ENCODE results near the gene RAPH1.

The RAPH1 gene, protein sequence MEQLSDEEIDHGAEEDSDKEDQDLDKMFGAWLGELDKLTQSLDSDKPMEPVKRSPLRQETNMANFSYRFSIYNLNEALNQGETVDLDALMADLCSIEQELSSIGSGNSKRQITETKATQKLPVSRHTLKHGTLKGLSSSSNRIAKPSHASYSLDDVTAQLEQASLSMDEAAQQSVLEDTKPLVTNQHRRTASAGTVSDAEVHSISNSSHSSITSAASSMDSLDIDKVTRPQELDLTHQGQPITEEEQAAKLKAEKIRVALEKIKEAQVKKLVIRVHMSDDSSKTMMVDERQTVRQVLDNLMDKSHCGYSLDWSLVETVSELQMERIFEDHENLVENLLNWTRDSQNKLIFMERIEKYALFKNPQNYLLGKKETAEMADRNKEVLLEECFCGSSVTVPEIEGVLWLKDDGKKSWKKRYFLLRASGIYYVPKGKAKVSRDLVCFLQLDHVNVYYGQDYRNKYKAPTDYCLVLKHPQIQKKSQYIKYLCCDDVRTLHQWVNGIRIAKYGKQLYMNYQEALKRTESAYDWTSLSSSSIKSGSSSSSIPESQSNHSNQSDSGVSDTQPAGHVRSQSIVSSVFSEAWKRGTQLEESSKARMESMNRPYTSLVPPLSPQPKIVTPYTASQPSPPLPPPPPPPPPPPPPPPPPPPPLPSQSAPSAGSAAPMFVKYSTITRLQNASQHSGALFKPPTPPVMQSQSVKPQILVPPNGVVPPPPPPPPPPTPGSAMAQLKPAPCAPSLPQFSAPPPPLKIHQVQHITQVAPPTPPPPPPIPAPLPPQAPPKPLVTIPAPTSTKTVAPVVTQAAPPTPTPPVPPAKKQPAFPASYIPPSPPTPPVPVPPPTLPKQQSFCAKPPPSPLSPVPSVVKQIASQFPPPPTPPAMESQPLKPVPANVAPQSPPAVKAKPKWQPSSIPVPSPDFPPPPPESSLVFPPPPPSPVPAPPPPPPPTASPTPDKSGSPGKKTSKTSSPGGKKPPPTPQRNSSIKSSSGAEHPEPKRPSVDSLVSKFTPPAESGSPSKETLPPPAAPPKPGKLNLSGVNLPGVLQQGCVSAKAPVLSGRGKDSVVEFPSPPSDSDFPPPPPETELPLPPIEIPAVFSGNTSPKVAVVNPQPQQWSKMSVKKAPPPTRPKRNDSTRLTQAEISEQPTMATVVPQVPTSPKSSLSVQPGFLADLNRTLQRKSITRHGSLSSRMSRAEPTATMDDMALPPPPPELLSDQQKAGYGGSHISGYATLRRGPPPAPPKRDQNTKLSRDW
- total RNA-seq: 1.8 to 2.4 (median 2.2) reads per million in 4 donors

DNA sequence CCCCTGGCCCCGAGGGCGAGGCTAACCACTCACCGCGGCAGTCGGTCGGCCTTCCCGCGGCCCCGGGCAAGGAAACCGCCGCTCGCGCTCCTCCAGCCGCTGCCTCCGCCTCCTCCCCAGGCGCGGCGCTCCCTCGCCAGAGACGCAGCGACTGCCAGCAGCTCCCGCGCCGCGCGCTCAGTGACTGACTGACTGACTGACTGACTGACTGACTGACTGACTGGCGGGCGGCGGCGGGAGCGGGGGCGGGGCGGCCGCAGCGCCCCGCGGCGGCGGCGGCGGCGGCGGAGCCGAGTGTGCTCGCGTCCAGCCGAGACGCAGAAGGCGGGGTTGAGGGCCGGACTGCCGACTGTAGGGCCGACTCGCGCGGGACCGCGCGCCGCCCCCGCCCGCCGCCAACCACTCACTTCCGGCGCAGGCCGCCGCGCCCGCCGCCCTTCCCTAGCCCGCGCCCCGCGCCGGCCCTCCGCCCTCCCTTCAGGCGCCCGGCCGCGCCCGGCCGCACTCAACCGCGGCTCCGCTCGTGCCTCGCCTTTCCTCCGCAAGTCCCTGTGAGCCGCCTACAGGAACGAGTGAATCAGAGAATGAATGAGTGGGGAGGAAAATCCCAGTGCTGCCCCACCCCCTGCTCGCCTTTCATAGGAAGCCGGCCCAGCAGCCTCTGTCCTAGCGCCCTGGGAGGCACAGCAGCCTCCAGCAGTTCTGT, at the start of gene RAPH1:
TSS of gene RAPH1 (minus strand) at position 224 of the 706 bp plus-strand sequence. CDS start 39,948 bp downstream, outside the sequence.
- peak; percentile 19 to 57 (median 38) for DNase-seq

DNA sequence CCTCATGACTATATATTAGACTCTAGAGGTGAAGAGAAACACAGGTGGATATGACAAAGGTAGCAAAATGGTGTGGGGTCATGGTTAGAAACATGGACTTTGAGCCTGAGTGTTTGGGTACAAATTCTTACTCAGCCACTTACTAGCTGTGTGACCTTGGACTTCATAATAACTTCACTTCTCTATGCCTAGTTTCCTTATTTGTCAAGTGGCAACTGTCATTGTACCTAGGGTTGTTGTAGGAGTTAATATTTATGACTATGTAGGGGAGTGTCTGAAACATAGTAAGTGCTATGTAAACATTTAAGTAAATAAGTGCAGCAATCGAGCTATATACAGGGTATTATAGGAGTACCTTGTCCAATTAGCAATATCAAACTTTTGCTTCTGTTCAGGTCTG, 49.7 kb upstream of the RAPH1 start:
- no peak for DNase-seq

DNA sequence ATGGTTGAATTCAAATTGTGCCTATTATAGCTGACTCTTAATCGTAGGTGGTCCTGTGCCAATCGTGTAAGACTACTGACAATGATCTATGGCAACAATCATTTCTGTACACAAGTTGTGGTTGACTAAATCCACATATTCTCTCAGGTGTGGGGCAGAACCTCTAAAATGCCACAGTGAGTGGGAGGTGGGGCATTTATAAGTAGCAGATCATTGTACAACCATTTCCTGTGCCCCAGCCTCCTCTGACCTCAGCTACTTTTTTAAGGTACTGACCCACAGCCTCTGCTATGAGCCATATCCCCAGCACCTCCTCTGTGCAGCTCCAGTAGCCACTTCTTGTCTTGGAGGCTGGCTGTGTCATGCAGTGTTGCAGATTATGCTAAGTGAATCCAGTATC, 48.6 kb upstream of the RAPH1 start:
- peak in 1 of 5 donors; percentile 71 for DNase-seq

DNA sequence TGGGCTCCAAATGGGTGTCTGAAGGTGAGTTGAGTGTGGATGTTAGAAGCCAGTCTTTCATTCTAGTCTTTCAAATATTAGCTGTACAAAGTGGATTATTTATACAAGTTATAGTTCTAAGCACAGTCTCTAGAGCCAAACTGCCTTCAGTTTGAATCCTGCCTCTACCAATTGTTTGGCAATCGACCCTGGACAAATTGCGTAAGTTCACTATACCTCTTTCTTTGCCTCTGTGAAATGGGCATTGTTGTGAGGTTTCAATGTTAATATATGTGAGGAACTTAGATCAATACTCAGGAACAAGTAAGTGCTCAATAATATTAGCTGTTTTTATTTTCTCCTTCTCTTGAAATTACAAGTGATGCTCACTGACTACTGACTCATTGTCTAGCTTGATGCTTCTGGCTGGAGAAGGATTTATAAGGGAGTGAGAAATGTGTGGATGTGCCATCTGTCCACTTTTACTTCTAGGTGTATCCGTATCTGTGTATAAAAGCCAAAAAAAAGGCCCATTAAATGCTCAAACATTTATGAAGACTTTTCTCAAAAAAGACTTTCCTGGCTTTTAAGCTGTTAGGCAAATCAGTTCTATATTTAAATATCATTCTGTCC, 48.1 kb upstream of the RAPH1 start:
- no peak for DNase-seq

DNA sequence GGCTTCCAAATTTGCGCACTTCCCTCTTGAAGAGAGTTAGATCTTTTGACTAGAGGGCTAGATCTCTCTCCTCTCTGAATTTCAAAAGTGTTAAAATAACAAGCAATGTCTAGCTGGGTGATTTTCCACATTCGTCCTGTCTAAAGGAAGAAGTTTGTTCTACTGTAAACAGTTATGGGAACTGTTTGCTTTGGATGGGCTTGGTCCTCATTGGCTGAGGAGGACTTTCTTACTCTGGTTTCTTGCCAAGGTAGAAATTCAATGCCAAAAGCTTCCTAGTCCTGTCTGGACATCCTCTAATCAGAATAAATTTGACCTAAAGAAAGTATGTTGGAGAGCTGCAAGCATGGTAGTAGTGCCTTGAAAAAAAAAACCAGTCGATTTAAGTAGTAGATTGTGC, 47.4 kb upstream of the RAPH1 start:
- DNase-seq: no peak

DNA sequence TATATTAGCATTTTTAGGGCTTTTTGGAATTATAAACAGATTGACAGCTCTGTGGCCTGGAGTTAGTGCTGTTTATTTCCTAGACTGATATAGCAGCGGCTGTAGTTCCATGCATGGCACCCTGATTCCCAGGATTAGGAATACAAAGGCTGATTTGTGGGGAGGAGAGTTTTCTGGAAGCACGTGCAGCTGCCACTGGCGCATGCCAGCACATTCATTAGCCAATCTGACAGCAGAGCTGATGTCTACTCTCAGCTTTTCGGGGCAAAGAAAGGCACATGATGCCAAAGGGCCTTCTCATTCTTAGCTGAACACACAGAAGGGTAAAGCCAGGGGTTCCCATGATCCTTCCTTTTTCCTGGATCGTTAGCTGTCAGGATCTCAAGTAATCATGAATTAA, 45.7 kb upstream of the RAPH1 start:
- no peak for DNase-seq

DNA sequence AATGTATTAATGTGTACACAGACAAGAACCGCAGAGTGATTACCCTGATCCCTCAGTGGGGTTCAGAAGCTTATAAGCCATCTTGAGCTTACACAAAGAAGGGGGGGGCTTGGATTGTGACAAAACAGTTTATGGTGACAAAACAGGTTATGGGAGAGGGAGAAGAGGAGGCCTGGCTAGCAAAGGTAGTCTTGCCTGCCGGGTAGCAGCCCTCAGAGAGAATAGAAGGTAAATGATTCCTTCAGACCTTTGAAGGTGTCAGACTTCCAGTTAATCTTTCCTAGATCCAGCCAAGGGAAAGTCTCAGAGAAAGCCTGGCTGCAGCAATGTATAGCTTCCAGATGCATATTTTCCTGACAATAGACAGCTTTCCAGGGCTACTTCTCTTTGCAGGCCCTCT, 44.6 kb upstream of the RAPH1 start:
- DNase-seq: no peak

DNA sequence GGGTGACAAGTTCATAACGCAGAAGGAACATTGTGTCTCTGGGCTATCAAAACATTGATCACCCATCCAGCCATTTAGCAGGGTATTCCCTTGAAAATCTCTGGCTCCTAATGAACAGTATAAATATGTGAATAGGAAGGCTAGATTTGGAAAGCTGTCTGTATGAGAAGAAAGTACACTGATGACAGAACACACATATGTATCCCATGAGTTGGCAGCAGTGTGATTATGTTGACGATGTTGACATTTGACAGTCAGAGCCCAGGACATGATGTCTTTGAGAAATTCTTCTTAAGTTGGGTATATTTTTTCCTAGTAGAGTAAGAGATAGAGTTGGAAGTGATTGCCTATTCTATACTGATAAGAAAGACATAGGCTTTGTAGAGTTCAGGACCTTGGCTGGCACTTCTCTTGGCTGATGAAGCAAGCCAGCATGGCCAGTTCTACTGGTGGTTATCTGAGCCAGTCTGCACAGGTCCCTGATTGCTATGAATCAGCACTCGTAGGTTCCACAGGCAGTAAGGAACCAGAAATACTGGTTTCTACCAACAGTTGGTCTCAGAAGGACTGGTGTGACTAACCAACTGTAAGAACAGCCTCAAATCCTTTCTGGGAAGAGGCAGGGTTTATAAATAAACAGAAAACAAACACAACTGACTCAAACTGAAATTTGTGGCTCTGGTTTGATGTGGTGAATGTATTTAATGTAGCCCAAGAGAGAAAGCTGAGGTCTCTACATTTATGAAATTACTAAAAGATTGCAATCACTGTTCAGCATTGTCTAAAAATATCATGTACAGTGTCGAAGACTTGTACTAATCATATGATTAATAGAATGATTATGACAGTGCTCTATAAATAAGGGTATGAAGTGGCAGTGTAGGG, 43.9 kb upstream of the RAPH1 start:
- peak in 1 of 5 donors; percentile 97 for DNase-seq

DNA sequence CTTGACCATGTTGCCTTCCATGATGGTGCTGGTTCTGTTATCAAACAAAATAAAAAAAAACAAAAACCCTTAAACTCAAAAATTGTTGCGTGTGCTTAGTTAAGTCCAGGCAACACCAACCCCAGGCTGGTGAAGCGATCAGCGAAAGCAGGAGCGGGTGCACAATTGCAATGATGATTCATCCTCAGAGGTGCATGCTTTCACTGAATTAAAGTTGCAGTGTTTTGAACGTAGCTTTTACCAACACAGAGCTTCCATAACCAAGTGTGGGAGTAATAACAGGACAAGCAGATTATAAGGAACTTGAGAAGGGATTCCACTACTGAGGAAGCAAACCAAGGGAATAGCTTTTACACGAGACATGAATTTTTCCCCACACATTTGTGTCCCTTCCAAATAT, 39.7 kb upstream of the RAPH1 start:
- DNase-seq: no peak

DNA sequence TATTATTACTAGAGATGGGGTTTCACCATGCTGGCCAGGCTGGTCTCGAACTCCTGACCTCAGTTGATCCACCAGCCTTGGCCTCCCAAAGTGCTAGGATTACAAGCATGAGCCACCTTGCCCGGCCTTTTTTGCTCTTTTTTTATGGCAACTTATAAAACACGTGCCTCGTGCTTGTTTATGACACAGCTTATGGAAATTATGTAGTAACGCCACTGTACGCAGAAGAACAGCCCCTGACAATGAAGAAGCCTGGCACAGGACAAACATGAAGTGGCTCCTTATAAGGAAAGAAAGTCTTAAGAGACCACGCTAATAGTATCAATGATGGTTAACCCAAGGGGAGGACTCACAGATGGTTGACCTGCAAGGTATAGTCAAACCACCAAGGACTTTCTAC, 37.2 kb upstream of the RAPH1 start:
- no peak for DNase-seq

DNA sequence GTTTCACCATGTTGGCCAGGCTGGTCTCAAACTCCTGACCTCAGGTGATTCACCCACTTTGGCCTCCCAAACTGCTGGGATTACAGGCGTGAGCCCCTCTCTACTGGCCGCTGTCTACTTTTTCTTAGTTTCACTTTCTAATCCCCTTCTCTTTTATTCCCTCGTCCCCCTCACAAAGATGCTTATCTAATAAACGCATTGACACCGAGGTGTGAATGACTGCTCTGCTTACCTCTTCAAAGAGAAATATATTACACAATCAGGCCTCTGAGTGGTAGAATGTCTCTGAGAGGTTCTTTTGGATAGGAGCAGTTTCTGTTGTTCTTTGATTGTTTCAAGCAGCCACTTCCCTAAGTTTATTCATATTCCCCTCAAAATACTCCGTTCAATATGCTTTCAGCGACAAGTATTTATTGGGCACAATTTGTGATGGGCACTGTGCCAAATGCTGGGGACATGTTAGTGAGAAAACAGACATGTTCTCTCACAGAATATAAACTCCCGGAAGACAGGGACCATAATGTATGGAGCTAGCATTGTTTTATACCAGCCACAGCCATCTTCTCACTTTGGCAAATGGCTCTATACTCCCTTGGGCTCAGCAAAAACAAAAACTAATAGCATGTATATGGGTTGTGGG, 34.7 kb upstream of the RAPH1 start:
- no peak for DNase-seq

DNA sequence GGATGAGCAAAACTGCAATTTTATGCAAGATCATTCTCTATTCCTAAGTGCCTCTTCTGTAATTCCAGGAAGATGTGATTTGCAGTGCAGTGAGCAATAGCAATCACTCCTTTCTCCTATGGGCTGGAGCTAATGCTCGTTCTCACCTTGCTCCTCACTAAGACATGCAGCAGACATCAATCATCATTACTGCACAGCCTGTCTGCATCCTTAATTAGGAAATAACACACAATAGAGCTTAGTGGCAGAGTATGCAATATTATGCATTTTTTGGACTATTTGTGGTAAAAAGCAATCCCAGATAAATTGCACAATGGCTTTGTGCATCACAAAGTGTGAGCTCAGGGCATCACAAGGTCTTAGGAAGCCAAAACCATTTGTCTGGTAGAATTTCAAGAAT, 32.6 kb upstream of the RAPH1 start:
- DNase-seq: no peak

DNA sequence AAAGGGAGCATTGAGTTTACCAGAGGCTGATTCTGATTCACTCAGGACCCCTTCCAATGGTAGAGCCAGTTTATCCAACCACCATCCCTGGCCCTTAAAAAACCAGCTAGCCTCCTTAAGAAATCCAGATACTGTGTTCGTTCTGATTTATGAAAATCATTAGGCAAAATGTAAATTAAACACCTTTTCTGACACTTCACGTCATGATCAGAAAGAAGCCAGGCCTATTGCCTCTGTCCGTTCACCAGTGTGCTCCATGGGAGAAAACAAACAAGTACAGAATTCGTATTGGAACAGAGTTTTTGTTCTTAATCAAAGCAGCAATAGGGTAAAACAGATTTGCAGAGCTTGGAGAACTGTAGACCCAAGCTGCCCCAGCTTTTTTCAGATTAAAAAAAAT, 31.1 kb upstream of the RAPH1 start:
- no peak for DNase-seq

DNA sequence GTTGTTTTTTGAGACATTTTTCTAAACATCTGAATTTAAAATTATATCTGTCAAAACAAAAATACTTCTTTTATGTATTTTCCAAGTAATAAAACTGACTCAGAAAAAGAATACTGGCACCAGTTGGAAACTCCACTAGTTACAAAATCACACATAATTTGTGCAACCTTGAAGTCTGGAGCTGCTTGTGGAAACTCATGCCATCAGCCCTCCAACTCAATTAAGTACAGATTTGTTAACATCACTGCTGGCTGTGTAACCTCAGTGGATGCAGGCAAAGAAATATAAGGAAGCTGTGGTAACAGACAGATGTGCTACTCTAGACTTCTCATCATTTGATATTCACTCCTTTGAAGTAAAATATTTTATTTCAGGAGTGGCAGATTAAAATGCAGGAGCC, 30.0 kb upstream of the RAPH1 start:
- no peak for DNase-seq

DNA sequence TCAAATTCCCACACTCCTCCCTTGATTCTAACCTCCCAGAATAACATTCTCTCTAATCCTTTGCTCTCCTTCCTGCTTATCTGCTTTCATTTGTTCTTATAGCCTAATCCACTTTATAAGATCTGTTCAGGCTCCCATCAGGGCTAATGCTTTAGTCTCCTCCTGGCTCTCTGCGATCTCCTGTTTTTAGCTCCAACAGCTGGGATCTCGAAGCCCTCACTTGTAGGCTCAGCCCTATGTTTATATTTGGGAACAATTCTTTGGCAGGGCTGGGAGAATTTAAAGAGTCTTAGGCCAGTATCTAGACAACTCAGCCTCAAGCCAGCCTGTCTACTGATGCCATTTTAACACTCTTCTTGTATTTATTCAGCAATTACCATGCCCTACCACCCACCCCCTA, 27.2 kb upstream of the RAPH1 start:
- no peak for DNase-seq

DNA sequence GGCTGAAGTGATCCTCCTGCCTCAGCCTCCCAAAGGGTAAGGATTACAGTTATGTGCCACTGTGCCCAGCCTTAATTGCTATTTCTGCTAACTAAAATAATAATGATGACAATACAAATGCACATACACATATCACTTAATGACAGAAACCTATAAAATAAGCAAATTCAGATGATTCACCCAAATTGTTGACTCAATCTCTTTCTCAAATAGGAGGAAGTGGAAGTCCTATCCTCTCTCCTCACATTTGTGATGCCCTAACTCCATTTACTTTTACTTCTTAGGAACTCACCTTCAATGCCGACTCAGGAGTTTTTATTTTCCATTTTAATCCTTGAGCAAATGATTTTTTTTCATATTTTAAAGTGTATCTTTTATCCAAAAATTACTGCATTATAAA, 24.5 kb upstream of the RAPH1 start:
- DNase-seq: no peak

DNA sequence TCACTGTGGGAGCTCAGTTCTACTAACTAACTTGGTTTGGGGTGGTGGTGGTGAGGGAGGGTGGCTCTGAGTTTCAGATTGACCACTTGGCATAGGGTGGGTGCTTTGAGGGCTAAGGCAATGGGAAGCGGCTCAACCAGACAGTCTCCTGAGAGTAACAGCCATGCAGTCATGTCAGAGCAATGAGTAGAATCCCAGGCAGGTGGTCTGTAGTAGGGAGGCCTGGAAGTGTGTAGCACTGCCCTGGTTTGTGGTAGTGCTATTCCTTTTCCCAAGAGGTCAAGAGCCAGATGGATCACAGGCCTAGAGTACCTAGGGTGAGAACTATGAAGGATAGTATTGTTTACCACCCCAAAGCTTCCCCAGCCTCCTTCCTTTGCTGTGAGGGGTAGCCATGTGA, 18.7 kb upstream of the RAPH1 start:
- no peak for DNase-seq

DNA sequence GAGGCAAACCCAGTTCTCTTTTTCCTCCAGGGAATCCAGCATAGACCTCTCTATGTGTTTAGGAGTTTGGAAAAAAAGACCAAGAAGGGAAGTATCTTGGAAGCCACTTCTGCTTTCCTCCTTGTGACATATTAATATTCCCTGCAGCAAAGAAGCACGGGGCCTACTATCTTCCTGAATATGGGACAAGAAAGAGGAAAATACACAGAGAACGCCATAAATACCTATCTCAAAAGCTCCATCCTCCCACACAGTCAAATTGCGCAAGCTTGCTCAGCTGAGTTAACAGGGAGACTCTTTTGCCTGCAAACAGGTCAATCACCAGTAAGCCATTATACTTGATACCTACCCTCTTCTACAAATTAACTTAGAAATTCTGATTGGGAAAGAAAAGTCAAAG, 16.7 kb upstream of the RAPH1 start:
- no peak for DNase-seq

DNA sequence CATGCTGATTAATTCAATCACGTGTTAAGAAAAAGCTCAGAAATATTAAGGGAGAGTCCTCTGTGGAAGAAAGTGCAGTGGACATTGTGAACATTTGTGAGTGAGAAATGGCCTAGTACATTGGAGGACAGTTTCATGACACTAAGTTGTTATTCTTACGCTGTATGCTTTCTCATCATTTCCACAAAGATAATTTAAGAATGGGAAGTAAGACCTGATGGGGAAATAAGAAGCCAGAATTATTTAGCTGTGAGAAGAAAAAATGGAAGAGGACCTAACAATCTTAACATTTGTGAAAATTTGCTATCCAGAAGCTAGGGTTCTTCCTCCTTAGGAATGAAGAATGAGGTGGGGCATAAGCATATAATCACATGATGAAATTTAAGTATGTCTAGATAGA, 15.2 kb upstream of the RAPH1 start:
- no peak for DNase-seq

DNA sequence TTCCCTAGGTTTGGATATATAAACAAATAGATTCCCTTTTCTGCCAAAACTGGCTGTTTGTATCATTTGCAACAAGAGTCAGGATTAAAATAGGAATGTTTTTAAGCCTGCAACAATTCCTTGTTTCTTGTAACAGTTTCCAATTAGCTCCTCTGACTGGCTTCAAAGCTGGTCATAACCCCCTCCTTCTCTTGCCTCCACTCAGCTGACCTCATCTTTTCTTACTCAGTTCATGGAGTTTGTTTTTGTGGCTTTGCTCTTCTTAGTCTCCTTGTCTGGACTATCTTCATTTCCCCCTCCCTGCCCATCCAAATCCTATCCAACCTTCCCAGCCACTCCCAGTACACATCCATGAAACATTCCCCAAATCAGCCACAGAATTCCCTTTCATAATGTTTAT, 14.3 kb upstream of the RAPH1 start:
- no peak for DNase-seq

DNA sequence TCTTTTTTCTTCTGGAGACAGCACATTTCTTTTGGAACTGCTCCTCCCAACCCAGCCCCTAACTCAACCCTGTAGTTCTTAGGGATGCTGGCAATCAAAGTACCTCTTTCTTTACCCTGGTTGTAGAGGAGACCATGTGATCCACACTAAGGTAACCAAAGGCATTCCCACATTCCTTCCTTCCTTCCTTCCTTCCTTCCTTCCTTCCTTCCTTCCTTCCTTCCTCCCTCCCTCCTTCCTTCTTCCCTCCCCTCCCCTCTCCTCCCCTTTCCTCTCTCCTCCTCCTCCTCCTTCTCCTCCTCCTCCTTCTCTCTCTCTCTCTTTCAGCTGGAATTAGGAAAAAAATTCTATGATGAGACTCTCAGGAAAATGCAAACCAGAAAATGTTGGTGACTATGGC, 13.8 kb upstream of the RAPH1 start:
- no peak for DNase-seq

Measured in T-helper 1 cell (primary cell).